ENCODE measurements around the gene GSE1.

GSE1 gene

GRCh38 chr16:85607796-85608514 lies 5.2 kb upstream of the GSE1 start:
- DNase-seq, result no peak

GRCh38 chr16:85608515-85608885 lies 4.6 kb upstream of the GSE1 start:
- no peak for DNase-seq

GRCh38 chr16:85608887-85609286 lies 4.2 kb upstream of the GSE1 start:
- no peak for DNase-seq

- DNase-seq, result no peak
These were observed 3.6 kb upstream of the GSE1 start for GRCh38 chr16:85609539-85609938.

GRCh38 chr16:85610059-85610445 lies 3.1 kb upstream of the GSE1 start:
- DNase-seq, result no peak

GRCh38 chr16:85610446-85611193 lies 2.5 kb upstream of the GSE1 start:
- peak; percentile 77 for DNase-seq

GRCh38 chr16:85611194-85611443 lies 2.0 kb upstream of the GSE1 start:
- no peak for DNase-seq

GRCh38 chr16:85611444-85612190 lies 1.5 kb upstream of the GSE1 start:
- peak; percentile 75 for DNase-seq

GRCh38 chr16:85612191-85612800 lies 826 bp upstream of the GSE1 start:
- DNase-seq, result peak; percentile 60

GRCh38 chr16:85613604-85614337 lies 649 bp downstream of the GSE1 start:
- no peak for DNase-seq

GRCh38 chr16:85614338-85615013 lies 1.4 kb downstream of the GSE1 start:
- DNase-seq, result no peak

GRCh38 chr16:85615014-85615851 lies 2.1 kb downstream of the GSE1 start:
- no peak for DNase-seq

- DNase-seq, result peak; percentile 30
These were observed 2.9 kb downstream of the GSE1 start for GRCh38 chr16:85615852-85616606.

- DNase-seq, result peak; percentile 63
These were observed 3.6 kb downstream of the GSE1 start for GRCh38 chr16:85616607-85617321.

- no peak for DNase-seq
These were observed 4.8 kb downstream of the GSE1 start for GRCh38 chr16:85617948-85618347.

- no peak for DNase-seq
These were observed 5.4 kb downstream of the GSE1 start for GRCh38 chr16:85618521-85618920.

GRCh38 chr16:85619101-85619891 lies 6.2 kb downstream of the GSE1 start:
- no peak for DNase-seq

GRCh38 chr16:85620374-85620773 lies 7.3 kb downstream of the GSE1 start:
- DNase-seq, result no peak

Measured in NCI-H446 treated with DMSO at 0.1 percent for 48 hours (cell line).